Fibroblast of lung (primary cell): ENCODE results near the gene TPST2. TPM values are rescaled to one million over a fixed set of nuclear protein-coding genes. Genes with fewer than 3 reads are reported as not detected.

Source experiments
- DNase-seq, 2 donors: peaks; one replicate each; pipeline versions ENCODE4 v3.0.0 to v3.0.0-alpha.2; 2010; ENCODE audit warnings: low read depth in 2 of 2
- H2AFZ ChIP-seq: 2 replicates; pipeline ENCODE4 v1.5.1; 2012; ENCODE audit warnings: low read length, control low read depth, inconsistent platforms
- H3K27ac ChIP-seq: 2 replicates; pipeline ENCODE4 v1.5.1; 2011; ENCODE audit warnings: low read length, control low read depth; ENCODE audit not compliant: insufficient read depth
- H3K27me3 ChIP-seq: 2 replicates; pipeline ENCODE4 v1.5.1; 2011; ENCODE audit warnings: mild to moderate bottlenecking, low read length; ENCODE audit not compliant: control insufficient read depth, insufficient read depth
- H3K36me3 ChIP-seq: 2 replicates; pipeline ENCODE4 v1.5.1; 2011; ENCODE audit warnings: low read length; ENCODE audit not compliant: control insufficient read depth, insufficient read depth
- H3K4me1 ChIP-seq: 2 replicates; pipeline ENCODE4 v1.5.1; 2011; ENCODE audit warnings: low read length; ENCODE audit not compliant: control insufficient read depth, insufficient read depth; ENCODE audit errors: extremely low read depth
- H3K4me2 ChIP-seq: 2 replicates; pipeline ENCODE4 v1.5.1; 2011; ENCODE audit warnings: low read length, control low read depth; ENCODE audit not compliant: insufficient read depth; ENCODE audit errors: extremely low read depth
- H3K4me3 ChIP-seq, 4 experiments: fragments of 200-600 bp in 1 of 4; sonication (generic) in 1 of 4; replicated peaks in 1 of 4; 2 replicates each; pipeline ENCODE4 v1.5.1; 2011 to 2016; ENCODE audit warnings: low read length in 4 of 4, low read depth in 3 of 4, mild to moderate bottlenecking in 3 of 4, control low read depth in 2 of 4, inconsistent platforms in 1 of 4, mixed read lengths in 1 of 4; ENCODE audit not compliant: insufficient read depth in 1 of 4; ENCODE audit errors: control extremely low read depth in 1 of 4
- H3K79me2 ChIP-seq: 2 replicates; pipeline ENCODE4 v1.5.1; 2012; ENCODE audit warnings: mild to moderate bottlenecking, low read length, inconsistent platforms; ENCODE audit not compliant: control insufficient read depth, insufficient read depth
- H3K9ac ChIP-seq: 2 replicates; pipeline ENCODE4 v1.5.1; 2011; ENCODE audit warnings: mild to moderate bottlenecking, low read length, control low read depth; ENCODE audit not compliant: insufficient read depth
- H3K9me3 ChIP-seq: 2 replicates; pipeline ENCODE4 v1.5.1; 2012; ENCODE audit warnings: low read depth, low read length; ENCODE audit not compliant: control insufficient read depth, insufficient read depth
- H4K20me1 ChIP-seq: 2 replicates; pipeline ENCODE4 v1.5.1; 2011; ENCODE audit warnings: low read length; ENCODE audit not compliant: control insufficient read depth, insufficient read depth; ENCODE audit errors: extremely low read depth
- CTCF ChIP-seq, 2 donors: IDR thresholded peaks in 1 of 2; conservative IDR thresholded peaks in 1 of 2; 1 replicate in 1 of 2; 2 replicates in 1 of 2; pipeline ENCODE4 v1.5.1; 2011 to 2012; ENCODE audit warnings: low read length in 2 of 2, control low read depth in 1 of 2, inconsistent platforms in 1 of 2, low read depth in 1 of 2, mild to moderate bottlenecking in 1 of 2
- EZH2 ChIP-seq: IDR thresholded peaks from 2 replicates; pipeline ENCODE4 v1.5.1; 2012; ENCODE audit warnings: low read length, control low read depth, mild to moderate bottlenecking; ENCODE audit errors: missing control alignments
- polyA plus RNA-seq, 2 donors: library from polyadenylated mRNA; depleted of rRNA in 1 of 2; stranded (reverse) in 1 of 2; unstranded in 1 of 2; fragments of >200 nt; gene quantifications; 2 replicates each; pipeline ENCODE4 v1.2.1, GENCODE V29; 2011 to 2012; ENCODE audit warnings: missing spikeins in 1 of 2
- total RNA-seq: library from RNA; depleted of rRNA; stranded (reverse); fragments of >200 nt; gene quantifications from 2 replicates; pipeline ENCODE4 v1.2.1, GENCODE V29; 2014

Gene TPST2
- total and polyA plus RNA-seq, 2 donors (not counting 1 experiment from before 2014, with no cell fraction given), result 32.5 to 35.0 TPM

- Histone ChIP-seq H3K4me3 (no peak overlapping the region), H3K4me1 (no peaks in the 10 kb centered on the region), H3K27ac (no peak overlapping the region), H3K27me3 (no peaks in the 10 kb centered on the region), H3K79me2 (no peaks in the 10 kb centered on the region), H3K4me2 (no peak overlapping the region), H3K36me3 (no peaks in the 10 kb centered on the region), H3K9me3 (no peaks in the 10 kb centered on the region), H3K9ac (no peak overlapping the region), H2AFZ (no peak overlapping the region), H4K20me1 (no peaks in the 10 kb centered on the region)
- TF ChIP-seq CTCF (conservative IDR thresholded peaks at IDR 0.05 in 1 of 2, IDR thresholded peaks at IDR 0.05 in 1 of 2; ENCODE audit: low read depth in 1 of 2, low read length in 2 of 2), result no peak
- no peak for TF ChIP-seq EZH2
- DNase-seq, result no peak
Measured at GRCh38 chr22:26634189-26634588, 44.3 kb upstream of the TPST2 start.

- no peak overlapping the region for H3K9ac ChIP-seq
- no peak overlapping the region for H3K27ac ChIP-seq
- no peak for DNase-seq
- TF ChIP-seq CTCF (conservative IDR thresholded peaks at IDR 0.05 in 1 of 2, IDR thresholded peaks at IDR 0.05 in 1 of 2; ENCODE audit: low read depth in 1 of 2, low read length in 2 of 2), result no peak
- TF ChIP-seq EZH2, result no peak
- no peaks in the 10 kb centered on the region for H3K27me3 ChIP-seq
- H3K36me3 ChIP-seq, result no peaks in the 10 kb centered on the region
- no peak overlapping the region for H2AFZ ChIP-seq
- H3K79me2 ChIP-seq, result no peaks in the 10 kb centered on the region
- H4K20me1 ChIP-seq, result no peaks in the 10 kb centered on the region
- H3K9me3 ChIP-seq, result no peaks in the 10 kb centered on the region
- no peaks in the 10 kb centered on the region for H3K4me1 ChIP-seq
- H3K4me3 ChIP-seq, result no peak overlapping the region
- no peak overlapping the region for H3K4me2 ChIP-seq
Measured at GRCh38 chr22:26632422-26633155, 42.7 kb upstream of the TPST2 start.

GRCh38 chr22:26631282-26631681, 41.4 kb upstream of the TPST2 start:
- H3K9me3 ChIP-seq, result no peaks in the 10 kb centered on the region
- H3K36me3 ChIP-seq, result no peaks in the 10 kb centered on the region
- no peak overlapping the region for H2AFZ ChIP-seq
- no peaks in the 10 kb centered on the region for H4K20me1 ChIP-seq
- no peak for DNase-seq
- H3K27me3 ChIP-seq, result no peaks in the 10 kb centered on the region
- no peak overlapping the region for H3K9ac ChIP-seq
- H3K4me1 ChIP-seq, result no peaks in the 10 kb centered on the region
- no peaks in the 10 kb centered on the region for H3K79me2 ChIP-seq
- TF ChIP-seq EZH2 (no peak), CTCF (conservative IDR thresholded peaks at IDR 0.05 in 1 of 2, IDR thresholded peaks at IDR 0.05 in 1 of 2; ENCODE audit: low read depth in 1 of 2, low read length in 2 of 2) (no peak)
- H3K4me2 ChIP-seq, result no peak overlapping the region
- no peak overlapping the region for H3K4me3 ChIP-seq
- no peak overlapping the region for H3K27ac ChIP-seq
